ENCODE results near the gene ECT2L. TPM values are rescaled to one million over a fixed set of nuclear protein-coding genes. Genes with fewer than 3 reads are reported as not detected.

The ECT2L gene
- total and polyA plus RNA-seq, 9 donors: 0.05 to 6.8 (median 0.17) TPM

GRCh38 chr6:138806889-138807288, 11.0 kb downstream of the ECT2L start:
- 90 to 92% (median 91%) methylated on average over 1 of the region's 1 CpG for WGBS, 3 donors
- DNase-seq: no peak
- intact Hi-C loops (cut with DNase I): no loop called here
- H3K27me3 ChIP-seq: no peaks in the 10 kb centered on the region
- H3K4me3 ChIP-seq: no peak overlapping the region
- no peaks in the 10 kb centered on the region for H3K36me3 ChIP-seq
- H3K9me3 ChIP-seq: no peaks in the 10 kb centered on the region
- H3K27ac ChIP-seq: no peak overlapping the region
- no peaks in the 10 kb centered on the region for H3K4me1 ChIP-seq (ENCODE audit: insufficient read depth)
- TF ChIP-seq, protein P1, sequence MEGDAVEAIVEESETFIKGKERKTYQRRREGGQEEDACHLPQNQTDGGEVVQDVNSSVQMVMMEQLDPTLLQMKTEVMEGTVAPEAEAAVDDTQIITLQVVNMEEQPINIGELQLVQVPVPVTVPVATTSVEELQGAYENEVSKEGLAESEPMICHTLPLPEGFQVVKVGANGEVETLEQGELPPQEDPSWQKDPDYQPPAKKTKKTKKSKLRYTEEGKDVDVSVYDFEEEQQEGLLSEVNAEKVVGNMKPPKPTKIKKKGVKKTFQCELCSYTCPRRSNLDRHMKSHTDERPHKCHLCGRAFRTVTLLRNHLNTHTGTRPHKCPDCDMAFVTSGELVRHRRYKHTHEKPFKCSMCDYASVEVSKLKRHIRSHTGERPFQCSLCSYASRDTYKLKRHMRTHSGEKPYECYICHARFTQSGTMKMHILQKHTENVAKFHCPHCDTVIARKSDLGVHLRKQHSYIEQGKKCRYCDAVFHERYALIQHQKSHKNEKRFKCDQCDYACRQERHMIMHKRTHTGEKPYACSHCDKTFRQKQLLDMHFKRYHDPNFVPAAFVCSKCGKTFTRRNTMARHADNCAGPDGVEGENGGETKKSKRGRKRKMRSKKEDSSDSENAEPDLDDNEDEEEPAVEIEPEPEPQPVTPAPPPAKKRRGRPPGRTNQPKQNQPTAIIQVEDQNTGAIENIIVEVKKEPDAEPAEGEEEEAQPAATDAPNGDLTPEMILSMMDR (IDR thresholded peaks at IDR 0.05): no peak
- TF ChIP-seq POLR2A (IDR thresholded peaks at IDR 0.05) (no peak), EP300 (IDR thresholded peaks at IDR 0.05) (no peak)

- 81 to 84% (median 81%) methylated on average over 3 of the region's 3 CpGs for WGBS, 3 donors
- Histone ChIP-seq H3K27ac (no peak overlapping the region), H3K9me3 (no peaks in the 10 kb centered on the region), H3K27me3 (no peaks in the 10 kb centered on the region), H3K36me3 (no peaks in the 10 kb centered on the region), H3K4me3 (no peak overlapping the region), H3K4me1 (ENCODE audit: insufficient read depth) (no peaks in the 10 kb centered on the region)
- TF ChIP-seq POLR2A (IDR thresholded peaks at IDR 0.05) (no peak), EP300 (IDR thresholded peaks at IDR 0.05) (no peak)
- TF ChIP-seq, protein P1 (IDR thresholded peaks at IDR 0.05): no peak
- DNase-seq: no peak
- intact Hi-C loops (cut with DNase I): loop anchor here (10.0 kb wide), 2 partner anchors 175 to 555 kb away; partner anchors contain the start of gene REPS1 (in 1 of the 4)
Measured at GRCh38 chr6:138809677-138810076, 13.8 kb downstream of the ECT2L start.

DNA sequence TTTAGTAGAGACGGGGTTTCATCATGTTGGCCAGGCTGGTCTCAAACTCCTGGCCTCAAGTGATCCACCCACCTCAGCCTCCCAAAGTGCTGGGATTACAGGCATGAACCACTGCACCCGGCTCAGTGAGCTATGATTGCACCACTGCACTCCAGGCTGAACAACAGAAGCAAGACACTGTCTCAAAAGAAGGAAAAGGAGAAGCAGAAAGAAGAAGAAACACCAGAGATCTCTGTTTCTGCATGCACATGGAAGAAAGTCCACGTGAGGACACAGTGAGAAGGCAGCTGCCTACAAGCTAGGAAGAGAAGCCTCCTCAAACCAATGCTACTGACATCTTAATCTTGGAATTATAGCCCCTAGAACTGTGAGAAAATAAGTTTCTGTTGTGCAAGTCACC, 16.0 kb downstream of the ECT2L start:
- intact Hi-C loops (cut with DNase I): loop anchor here (10.0 kb wide), 2 partner anchors 173 to 553 kb away; partner anchors contain the start of gene REPS1 (in 1 of the 4)
- Histone ChIP-seq H3K9me3 (no peaks in the 10 kb centered on the region), H3K4me3 (no peak overlapping the region), H3K27me3 (no peaks in the 10 kb centered on the region), H3K36me3 (no peaks in the 10 kb centered on the region), H3K27ac (no peak overlapping the region), H3K4me1 (ENCODE audit: insufficient read depth) (no peaks in the 10 kb centered on the region)
- 83 to 89% (median 83%) methylated on average over 3 of the region's 3 CpGs for WGBS, 3 donors
- no peak for DNase-seq
- TF ChIP-seq EP300 (IDR thresholded peaks at IDR 0.05): no peak
- TF ChIP-seq POLR2A (IDR thresholded peaks at IDR 0.05): no peak
- TF ChIP-seq, protein P1 (IDR thresholded peaks at IDR 0.05): no peak

DNA sequence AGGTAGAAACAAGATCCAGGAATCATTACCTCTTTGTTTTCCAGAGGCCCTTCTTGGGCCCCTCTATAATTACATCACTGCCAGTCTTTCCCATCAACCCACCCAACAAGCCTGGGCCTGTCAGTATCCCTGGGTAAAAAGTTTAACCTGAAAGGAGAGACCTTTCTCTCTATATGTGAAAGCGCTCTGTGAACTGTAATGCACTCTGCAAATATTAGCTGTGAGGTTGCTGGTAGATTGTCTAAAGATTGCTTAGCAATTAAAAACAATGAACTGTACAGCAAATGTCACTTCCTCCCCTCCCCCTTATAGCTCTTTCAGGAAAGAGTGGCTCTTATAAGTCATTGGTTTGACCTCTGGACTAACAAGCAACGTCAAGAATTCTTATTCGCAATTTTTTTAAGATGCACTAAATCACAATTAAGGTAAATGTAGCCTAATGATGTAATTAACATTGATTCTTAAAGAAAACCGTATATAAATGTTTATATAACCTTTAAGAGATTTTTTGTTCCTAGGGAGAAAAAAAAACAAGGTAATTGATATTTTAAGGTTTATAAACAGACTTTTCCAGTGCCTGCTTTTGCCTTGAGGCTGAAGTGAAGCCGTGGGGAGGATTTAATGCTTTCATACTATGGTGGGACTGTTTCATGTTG, 18.4 kb downstream of the ECT2L start:
- DNase-seq: no peak
- no peaks in the 10 kb centered on the region for H3K36me3 ChIP-seq
- H3K27me3 ChIP-seq: no peaks in the 10 kb centered on the region
- no peak overlapping the region for H3K27ac ChIP-seq
- no peaks in the 10 kb centered on the region for H3K4me1 ChIP-seq (ENCODE audit: insufficient read depth)
- no peaks in the 10 kb centered on the region for H3K9me3 ChIP-seq
- no peak overlapping the region for H3K4me3 ChIP-seq
- intact Hi-C loops (cut with DNase I): loop anchor here (10.0 kb wide), 2 partner anchors 170 to 550 kb away; partner anchors contain the start of gene REPS1 (in 1 of the 4)
- no peak for TF ChIP-seq POLR2A (IDR thresholded peaks at IDR 0.05)
- TF ChIP-seq, protein P1 (IDR thresholded peaks at IDR 0.05): no peak
- no peak for TF ChIP-seq EP300 (IDR thresholded peaks at IDR 0.05)
- 58 to 63% (median 60%) methylated on average over 5 of the region's 5 CpGs for WGBS, 3 donors

All from ovary (tissue), 9 donors.